ENCODE measurements around the gene WDR70. TPM values are rescaled to one million over a fixed set of nuclear protein-coding genes. Genes with fewer than 3 reads are reported as not detected.
"Not testable (repeated sequence)": the region's sequence is repeated elsewhere in the genome, so short reads cannot be mapped to it uniquely, and the experiment has no call there.

Gene WDR70
- total RNA-seq, 1 experiment from 2014 or later, result 30.0 TPM

- CTCF ChIA-PET, result no interaction called here
- Mint-ChIP-seq H3K36me3 (ENCODE audit: insufficient read depth, unreplicated experiment) (no peaks in the 10 kb centered on the region), H3K4me3 (ENCODE audit: low read depth, unreplicated experiment) (no peak overlapping the region), H3K4me1 (ENCODE audit: low read depth, unreplicated experiment) (peaks cover 1% of the 10 kb centered on the region), H3K9me3 (ENCODE audit: low read depth, unreplicated experiment) (no peaks in the 10 kb centered on the region), H3K27ac (ENCODE audit: unreplicated experiment) (no peak overlapping the region), H3K27me3 (ENCODE audit: unreplicated experiment) (no peaks in the 10 kb centered on the region)
- intact Hi-C loops (cut with micrococcal nuclease; ENCODE audit: unreplicated experiment), result no loop called here
- no peak for DNase-seq
- no peak for TF ChIP-seq CTCF (IDR thresholded peaks at IDR 0.05; ENCODE audit: unreplicated experiment)
- BruUV-seq (replicated peaks), result no TSS peak
These were observed 127.1 kb downstream of the WDR70 start for GRCh38 chr5:37506241-37506640.

GRCh38 chr5:37506722-37507121 lies 127.6 kb downstream of the WDR70 start:
- H3K9me3 Mint-ChIP-seq (ENCODE audit: low read depth, unreplicated experiment), result no peaks in the 10 kb centered on the region
- H3K4me3 Mint-ChIP-seq (ENCODE audit: low read depth, unreplicated experiment), result no peak overlapping the region
- CTCF ChIA-PET, result no interaction called here
- no peak for TF ChIP-seq CTCF (IDR thresholded peaks at IDR 0.05; ENCODE audit: unreplicated experiment)
- BruUV-seq (replicated peaks), result no TSS peak
- DNase-seq, result no peak
- H3K36me3 Mint-ChIP-seq (ENCODE audit: insufficient read depth, unreplicated experiment), result no peaks in the 10 kb centered on the region
- intact Hi-C loops (cut with micrococcal nuclease; ENCODE audit: unreplicated experiment), result no loop called here
- no peaks in the 10 kb centered on the region for H3K4me1 Mint-ChIP-seq (ENCODE audit: low read depth, unreplicated experiment)
- H3K27ac Mint-ChIP-seq (ENCODE audit: unreplicated experiment), result no peak overlapping the region
- H3K27me3 Mint-ChIP-seq (ENCODE audit: unreplicated experiment), result no peaks in the 10 kb centered on the region

- CTCF ChIA-PET, result no interaction called here
- H3K27me3 Mint-ChIP-seq (ENCODE audit: unreplicated experiment), result no peaks in the 10 kb centered on the region
- no peaks in the 10 kb centered on the region for H3K4me1 Mint-ChIP-seq (ENCODE audit: low read depth, unreplicated experiment)
- no peak for DNase-seq
- intact Hi-C loops (cut with micrococcal nuclease; ENCODE audit: unreplicated experiment), result no loop called here
- H3K4me3 Mint-ChIP-seq (ENCODE audit: low read depth, unreplicated experiment), result no peak overlapping the region
- BruUV-seq (replicated peaks), result no TSS peak
- no peaks in the 10 kb centered on the region for H3K9me3 Mint-ChIP-seq (ENCODE audit: low read depth, unreplicated experiment)
- H3K27ac Mint-ChIP-seq (ENCODE audit: unreplicated experiment), result no peak overlapping the region
- TF ChIP-seq CTCF (IDR thresholded peaks at IDR 0.05; ENCODE audit: unreplicated experiment), result no peak
- H3K36me3 Mint-ChIP-seq (ENCODE audit: insufficient read depth, unreplicated experiment), result no peaks in the 10 kb centered on the region
These were observed 132.5 kb downstream of the WDR70 start for GRCh38 chr5:37511646-37512045.

- no peak for TF ChIP-seq CTCF (IDR thresholded peaks at IDR 0.05; ENCODE audit: unreplicated experiment)
- Mint-ChIP-seq H3K27ac (ENCODE audit: unreplicated experiment) (no peak overlapping the region), H3K4me1 (ENCODE audit: low read depth, unreplicated experiment) (no peaks in the 10 kb centered on the region), H3K27me3 (ENCODE audit: unreplicated experiment) (no peaks in the 10 kb centered on the region), H3K4me3 (ENCODE audit: low read depth, unreplicated experiment) (no peak overlapping the region), H3K9me3 (ENCODE audit: low read depth, unreplicated experiment) (no peaks in the 10 kb centered on the region), H3K36me3 (ENCODE audit: insufficient read depth, unreplicated experiment) (peaks cover 4% of the 10 kb centered on the region)
- CTCF ChIA-PET, result no interaction called here
- no TSS peak for BruUV-seq (replicated peaks)
- DNase-seq, result no peak
- intact Hi-C loops (cut with micrococcal nuclease; ENCODE audit: unreplicated experiment), result no loop called here
These were observed 135.8 kb downstream of the WDR70 start for GRCh38 chr5:37514946-37515345.

- intact Hi-C loops (cut with micrococcal nuclease; ENCODE audit: unreplicated experiment), result no loop called here
- no TSS peak for BruUV-seq (replicated peaks)
- Mint-ChIP-seq H3K27me3 (ENCODE audit: unreplicated experiment) (no peaks in the 10 kb centered on the region), H3K27ac (ENCODE audit: unreplicated experiment) (no peak overlapping the region), H3K4me1 (ENCODE audit: low read depth, unreplicated experiment) (no peaks in the 10 kb centered on the region), H3K9me3 (ENCODE audit: low read depth, unreplicated experiment) (no peaks in the 10 kb centered on the region), H3K4me3 (ENCODE audit: low read depth, unreplicated experiment) (no peak overlapping the region), H3K36me3 (ENCODE audit: insufficient read depth, unreplicated experiment) (peaks cover 7% of the 10 kb centered on the region)
- CTCF ChIA-PET, result no interaction called here
- no peak for DNase-seq
- no peak for TF ChIP-seq CTCF (IDR thresholded peaks at IDR 0.05; ENCODE audit: unreplicated experiment)
These were observed 138.6 kb downstream of the WDR70 start for GRCh38 chr5:37517686-37518085.

- H3K27me3 Mint-ChIP-seq (ENCODE audit: unreplicated experiment); CTCF ChIA-PET; H3K4me1 Mint-ChIP-seq (ENCODE audit: low read depth, unreplicated experiment); H3K36me3 Mint-ChIP-seq (ENCODE audit: insufficient read depth, unreplicated experiment); intact Hi-C loops (cut with micrococcal nuclease; ENCODE audit: unreplicated experiment); H3K4me3 Mint-ChIP-seq (ENCODE audit: low read depth, unreplicated experiment); H3K27ac Mint-ChIP-seq (ENCODE audit: unreplicated experiment); DNase-seq; BruUV-seq (replicated peaks); H3K9me3 Mint-ChIP-seq (ENCODE audit: low read depth, unreplicated experiment): not testable (repeated sequence)
These were observed 139.2 kb downstream of the WDR70 start for GRCh38 chr5:37518356-37518755.
